Mucosa of descending colon (tissue), 3 donors: ENCODE results near the gene APBB1. TPM values are rescaled to one million over a fixed set of nuclear protein-coding genes. Genes with fewer than 3 reads are reported as not detected.

ENCODE experiments used
- ATAC-seq: fragments of 200-7000 bp; cut with Tn5 transposase; one replicate; pipeline ENCODE4 v1.9.1; 2020; ENCODE audit warnings: mild to moderate bottlenecking, moderate library complexity
- DNase-seq, 3 donors: peaks; one replicate each; pipeline ENCODE4 v3.0.0-alpha.2; 2020
- H3K36me3 ChIP-seq: fragments of 200-600 bp; one replicate; pipeline ENCODE4 v1.8.0; 2021; ENCODE audit warnings: low read depth, mild to moderate bottlenecking
- H3K4me1 ChIP-seq: fragments of 200-600 bp; one replicate; pipeline ENCODE4 v1.8.0; 2021; ENCODE audit warnings: low read depth, mild to moderate bottlenecking
- H3K4me3 ChIP-seq: fragments of 200-600 bp; one replicate; pipeline ENCODE4 v1.8.0; 2021; ENCODE audit warnings: mild to moderate bottlenecking
- H3K9me3 ChIP-seq: fragments of 200-600 bp; one replicate; pipeline ENCODE4 v1.8.0; 2021; ENCODE audit warnings: mild to moderate bottlenecking
- intact Hi-C, 2 donors: fragments of 100-400 bp; cut with DNase I in 1 of 2; cut with micrococcal nuclease in 1 of 2; formaldehyde crosslinking; loops; one replicate each; pipeline versions ENCODE4 v1.11.0 to v1.11.1; 2022; cut with DNase I, micrococcal nuclease
- total RNA-seq, 3 donors: library from RNA; stranded (reverse); fragmentation: NEBNext Ultra II Directional in 2 of 3; extraction: Animal tissue kit (Norgen Biotek cat#: 25700) in 2 of 3; gene quantifications; one replicate each; pipeline versions ENCODE4 v1.2.1 to v1.2.4, GENCODE V29; 2021 to 2023
- TF ChIP-seq, protein P1 (sequence below): fragments of 200-600 bp; IDR thresholded peaks from one replicate; pipeline ENCODE4 v1.8.0; 2022; ENCODE audit warnings: antibody characterized with exemption, mild to moderate bottlenecking
- donor health status: DM: no; HTN: no; CAD: no; lungs with moderate emphysema.
- donor health status: DM: no; HTN: no; CAD: no.
- donor health status: DM: no; HTN: yes; CAD: no.

The APBB1 gene
- total RNA-seq, 3 donors from 2014 or later, result 5.2 to 64.7 (median 8.3) TPM

DNA sequence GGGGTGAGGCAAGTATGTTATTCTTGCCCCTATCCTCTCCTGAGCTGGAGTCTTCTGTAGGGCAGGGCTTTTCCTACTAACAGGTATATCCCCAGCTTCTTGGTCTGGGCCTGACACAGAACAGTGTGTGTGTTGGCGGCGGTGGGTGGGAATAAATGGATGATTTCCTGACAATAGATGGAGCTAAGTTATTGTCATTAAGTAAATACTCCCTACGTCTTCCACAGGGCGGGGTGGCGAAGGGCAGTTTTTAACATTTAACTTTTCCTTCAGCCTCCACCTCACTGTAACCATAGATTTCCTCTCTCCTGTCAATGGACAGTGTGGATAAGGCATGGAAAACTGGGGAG lies 40.3 kb downstream of the APBB1 start:
- no peaks in the 10 kb centered on the region for H3K36me3 ChIP-seq
- intact Hi-C loops, result loop anchor here (2.0 to 5.0 kb wide), 2 partner anchors 64 to 126 kb away; partner anchors contain the start of gene HPX (in 2 of the 2)
- no peak for ATAC-seq

DNA sequence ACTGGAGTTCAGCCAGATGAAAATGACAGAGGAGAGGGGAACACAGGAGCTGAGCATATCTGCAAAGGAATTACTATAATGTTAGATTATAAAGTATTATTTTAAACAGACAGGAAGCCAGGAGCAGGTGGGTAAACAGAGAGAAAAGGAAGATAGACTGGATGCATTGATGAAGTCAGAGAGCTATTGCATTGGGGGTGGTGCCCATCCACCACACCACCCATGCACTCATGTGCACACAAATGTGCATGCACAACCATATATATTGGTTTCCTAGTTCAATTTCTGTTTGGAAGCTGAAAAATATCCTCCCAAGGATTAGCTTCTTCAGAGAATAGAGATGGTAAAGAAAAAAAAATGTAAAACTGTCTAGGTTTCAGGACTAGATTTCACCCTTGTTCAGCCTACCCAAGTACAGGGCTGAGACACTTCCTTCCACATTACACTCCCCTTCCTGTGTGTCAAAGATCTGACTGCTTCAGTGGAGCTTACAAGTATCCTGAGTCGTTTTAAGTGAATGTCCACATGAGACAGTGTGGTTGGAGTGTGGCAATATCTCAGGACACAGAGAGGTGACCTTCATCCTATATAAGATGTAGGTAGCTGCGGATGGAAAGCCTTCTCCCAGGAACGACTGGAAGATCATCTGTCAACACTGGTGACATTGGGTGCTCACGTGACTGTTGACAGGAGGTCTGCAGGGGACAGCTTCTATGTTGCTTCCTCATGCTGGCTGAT lies 40.8 kb downstream of the APBB1 start:
- Histone ChIP-seq H3K4me1 (peaks cover 3% of the 10 kb centered on the region), H3K9me3 (no peaks in the 10 kb centered on the region), H3K4me3 (no peak overlapping the region), H3K36me3 (no peaks in the 10 kb centered on the region)
- DNase-seq (no peak), ATAC-seq (peak; percentile 54)
- intact Hi-C loops, result loop anchor here (2.0 to 5.0 kb wide), 2 partner anchors 64 to 127 kb away; partner anchors contain the start of gene HPX (in 2 of the 2)
- TF ChIP-seq, protein P1, sequence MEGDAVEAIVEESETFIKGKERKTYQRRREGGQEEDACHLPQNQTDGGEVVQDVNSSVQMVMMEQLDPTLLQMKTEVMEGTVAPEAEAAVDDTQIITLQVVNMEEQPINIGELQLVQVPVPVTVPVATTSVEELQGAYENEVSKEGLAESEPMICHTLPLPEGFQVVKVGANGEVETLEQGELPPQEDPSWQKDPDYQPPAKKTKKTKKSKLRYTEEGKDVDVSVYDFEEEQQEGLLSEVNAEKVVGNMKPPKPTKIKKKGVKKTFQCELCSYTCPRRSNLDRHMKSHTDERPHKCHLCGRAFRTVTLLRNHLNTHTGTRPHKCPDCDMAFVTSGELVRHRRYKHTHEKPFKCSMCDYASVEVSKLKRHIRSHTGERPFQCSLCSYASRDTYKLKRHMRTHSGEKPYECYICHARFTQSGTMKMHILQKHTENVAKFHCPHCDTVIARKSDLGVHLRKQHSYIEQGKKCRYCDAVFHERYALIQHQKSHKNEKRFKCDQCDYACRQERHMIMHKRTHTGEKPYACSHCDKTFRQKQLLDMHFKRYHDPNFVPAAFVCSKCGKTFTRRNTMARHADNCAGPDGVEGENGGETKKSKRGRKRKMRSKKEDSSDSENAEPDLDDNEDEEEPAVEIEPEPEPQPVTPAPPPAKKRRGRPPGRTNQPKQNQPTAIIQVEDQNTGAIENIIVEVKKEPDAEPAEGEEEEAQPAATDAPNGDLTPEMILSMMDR, result no peak

More for the DNA sequence above, 40.3 kb downstream of the APBB1 start:
- H3K4me3 ChIP-seq, result no peak overlapping the region
- peaks cover 3% of the 10 kb centered on the region for H3K4me1 ChIP-seq
- no peaks in the 10 kb centered on the region for H3K9me3 ChIP-seq
- no peak for DNase-seq
- TF ChIP-seq, protein P1, result no peak

DNA sequence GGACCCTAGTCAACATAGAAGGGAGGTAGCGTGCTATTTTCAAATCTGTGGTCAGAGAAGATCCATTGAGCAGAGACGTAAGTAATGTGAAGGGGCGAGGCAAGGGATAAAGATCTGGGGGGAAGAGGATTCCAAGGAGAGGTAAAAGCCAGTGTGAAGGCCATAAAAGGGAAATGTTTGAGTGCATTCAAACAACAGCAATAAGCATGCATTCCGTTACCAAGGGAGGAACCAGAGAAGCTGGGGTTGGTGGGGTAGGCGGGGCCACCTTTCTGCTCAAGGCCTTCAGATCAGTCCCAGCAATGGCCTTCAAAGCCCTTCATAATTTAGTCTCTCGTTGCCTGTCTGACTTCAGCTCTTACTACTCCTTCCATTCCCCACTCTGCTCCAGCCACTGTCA lies 47.1 kb downstream of the APBB1 start:
- H3K4me1 ChIP-seq, result no peaks in the 10 kb centered on the region
- ATAC-seq, result peak; percentile 34
- DNase-seq, result no peak
- no peaks in the 10 kb centered on the region for H3K36me3 ChIP-seq
- TF ChIP-seq, protein P1, result no peak
- no peak overlapping the region for H3K4me3 ChIP-seq
- H3K9me3 ChIP-seq, result no peaks in the 10 kb centered on the region
- intact Hi-C loops, result no loop called here

DNA sequence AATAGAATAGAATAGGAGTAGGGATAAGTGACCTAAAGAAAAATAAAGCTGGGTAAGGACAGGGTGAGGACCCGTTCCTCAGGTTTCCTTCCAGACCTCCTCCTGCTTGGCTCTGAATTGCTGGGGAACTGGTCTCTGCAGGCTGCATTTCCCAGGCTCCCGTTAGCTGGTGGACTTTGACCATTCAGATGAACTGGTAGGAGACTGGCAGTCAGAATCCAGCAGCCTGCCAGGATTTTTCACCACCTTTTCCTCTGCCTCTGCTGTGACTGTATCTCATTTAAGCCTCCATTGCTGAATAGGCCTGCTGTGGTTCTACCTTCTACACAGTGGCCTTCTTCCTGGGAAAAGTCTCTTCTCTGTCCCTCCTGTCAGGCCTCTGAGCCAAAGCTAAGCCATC lies 53.2 kb downstream of the APBB1 start:
- Histone ChIP-seq H3K9me3 (no peaks in the 10 kb centered on the region), H3K4me1 (no peaks in the 10 kb centered on the region), H3K4me3 (no peak overlapping the region), H3K36me3 (no peaks in the 10 kb centered on the region)
- peak; percentile 85 for ATAC-seq
- intact Hi-C loops, result no loop called here
- DNase-seq, result peak in 1 of 3 donors; percentile 67
- TF ChIP-seq, protein P1, result no peak

DNA sequence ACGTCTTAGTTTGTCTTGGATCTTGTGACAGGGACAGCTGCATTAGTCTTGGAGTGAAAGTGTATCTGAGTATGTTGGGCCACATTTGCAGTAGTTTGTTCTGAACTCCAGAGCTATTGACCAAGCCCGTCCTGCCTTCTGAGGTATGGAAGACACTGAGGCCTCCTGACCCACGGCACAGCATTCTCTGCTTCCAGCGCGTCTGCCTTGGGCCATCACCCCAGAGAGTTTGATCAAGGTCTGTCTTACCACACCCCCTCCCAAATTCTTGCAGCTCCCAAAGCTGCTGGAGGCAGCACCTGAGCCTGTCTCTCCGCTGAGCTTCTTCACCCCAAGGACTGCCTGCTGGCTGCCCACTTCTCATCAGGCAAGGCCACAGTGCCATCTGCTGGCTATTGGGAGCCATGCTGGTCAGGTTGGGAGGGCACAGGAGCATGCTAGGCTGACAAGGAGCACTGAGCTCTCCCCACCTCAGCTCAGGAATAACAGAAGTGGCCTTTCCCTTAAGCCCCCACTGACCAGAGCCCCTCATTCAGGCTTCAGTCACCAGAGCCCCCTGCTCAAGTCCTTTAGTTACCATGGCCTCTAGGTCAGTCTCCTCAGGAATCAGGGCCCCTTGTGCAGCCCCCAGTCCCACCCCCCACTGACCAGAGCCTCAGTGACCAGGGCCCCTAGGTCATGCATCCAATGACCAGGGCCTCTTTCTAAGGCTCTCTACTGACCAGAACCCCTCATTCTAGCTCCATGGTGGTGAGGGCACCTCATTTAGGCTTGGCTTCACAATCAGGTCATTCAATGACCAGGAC lies 55.8 kb downstream of the APBB1 start:
- intact Hi-C loops, result no loop called here
- no peak overlapping the region for H3K4me3 ChIP-seq
- H3K4me1 ChIP-seq, result no peaks in the 10 kb centered on the region
- peak; percentile 64 to 84 (median 80) for DNase-seq
- ATAC-seq, result peak; percentile 94
- TF ChIP-seq, protein P1, result peak; percentile 76
- H3K9me3 ChIP-seq, result no peaks in the 10 kb centered on the region
- no peaks in the 10 kb centered on the region for H3K36me3 ChIP-seq
